ENCODE results near the gene MGAT1. TPM values are rescaled to one million over a fixed set of nuclear protein-coding genes. Genes with fewer than 3 reads are reported as not detected.

Gene MGAT1
- total and polyA plus RNA-seq, 9 donors: 66.6 to 154 (median 128) TPM

- WGBS, 3 donors: 86 to 94% (median 86%) methylated on average over 7 of the region's 7 CpGs
- no peak for DNase-seq
- intact Hi-C loops (cut with DNase I): loop anchor here in 1 of 4 donors (10.0 kb wide), 1 partner anchor 269 kb away; the partner anchor contains the start of gene BTNL9
- no peaks in the 10 kb centered on the region for H3K36me3 ChIP-seq
- no peak overlapping the region for H3K27ac ChIP-seq
- no peaks in the 10 kb centered on the region for H3K4me1 ChIP-seq (ENCODE audit: insufficient read depth)
- no peak overlapping the region for H3K4me3 ChIP-seq
- TF ChIP-seq POLR2A (IDR thresholded peaks at IDR 0.05) (no peak), CTCF (IDR thresholded peaks at IDR 0.05) (no peak), EP300 (IDR thresholded peaks at IDR 0.05) (no peak)
- no peaks in the 10 kb centered on the region for H3K9me3 ChIP-seq
- no peaks in the 10 kb centered on the region for H3K27me3 ChIP-seq
These were observed 27.0 kb downstream of the MGAT1 start for GRCh38 chr5:180775624-180776023.

GRCh38 chr5:180771839-180772238 is 30.8 kb downstream of the MGAT1 start:
- no peak overlapping the region for H3K27ac ChIP-seq
- no peaks in the 10 kb centered on the region for H3K9me3 ChIP-seq
- no peaks in the 10 kb centered on the region for H3K36me3 ChIP-seq
- H3K27me3 ChIP-seq: no peaks in the 10 kb centered on the region
- TF ChIP-seq CTCF (IDR thresholded peaks at IDR 0.05) (no peak), EP300 (IDR thresholded peaks at IDR 0.05) (no peak), POLR2A (IDR thresholded peaks at IDR 0.05) (no peak)
- no peaks in the 10 kb centered on the region for H3K4me1 ChIP-seq (ENCODE audit: insufficient read depth)
- no peak for DNase-seq
- intact Hi-C loops (cut with DNase I): loop anchor here in 1 of 4 donors (10.0 kb wide), 1 partner anchor 273 kb away; the partner anchor contains the start of gene BTNL9
- no peak overlapping the region for H3K4me3 ChIP-seq

GRCh38 chr5:180769821-180770220 is 32.8 kb downstream of the MGAT1 start:
- TF ChIP-seq CTCF (IDR thresholded peaks at IDR 0.05) (no peak), EP300 (IDR thresholded peaks at IDR 0.05) (no peak), POLR2A (IDR thresholded peaks at IDR 0.05) (no peak)
- DNase-seq: no peak
- WGBS, 3 donors: 61 to 81% (median 78%) methylated on average over 3 of the region's 3 CpGs
- Histone ChIP-seq H3K36me3 (no peaks in the 10 kb centered on the region), H3K27ac (no peak overlapping the region), H3K9me3 (no peaks in the 10 kb centered on the region), H3K4me1 (ENCODE audit: insufficient read depth) (no peaks in the 10 kb centered on the region), H3K4me3 (no peak overlapping the region), H3K27me3 (no peaks in the 10 kb centered on the region)
- intact Hi-C loops (cut with DNase I): loop anchor here in 1 of 4 donors (10.0 kb wide), 1 partner anchor 275 kb away; the partner anchor contains the start of gene BTNL9

- no peak overlapping the region for H3K4me3 ChIP-seq
- H3K27me3 ChIP-seq: no peaks in the 10 kb centered on the region
- peaks cover 0 to 3% of the 10 kb centered on the region in 2 donors for H3K9me3 ChIP-seq
- intact Hi-C loops (cut with DNase I): no loop called here
- no peaks in the 10 kb centered on the region for H3K4me1 ChIP-seq (ENCODE audit: insufficient read depth)
- no peak for DNase-seq
- H3K27ac ChIP-seq: no peak overlapping the region
- 45 to 61% (median 46%) methylated on average over 2 of the region's 2 CpGs for WGBS, 3 donors
- H3K36me3 ChIP-seq: no peaks in the 10 kb centered on the region
- TF ChIP-seq POLR2A (IDR thresholded peaks at IDR 0.05) (no peak), CTCF (IDR thresholded peaks at IDR 0.05) (no peak), EP300 (IDR thresholded peaks at IDR 0.05) (no peak)
These were observed 47.0 kb downstream of the MGAT1 start for GRCh38 chr5:180755601-180756000.
